Smooth muscle cell (in vitro differentiated cells): ENCODE measurements around the gene DUS3L. TPM values are rescaled to one million over a fixed set of nuclear protein-coding genes. Genes with fewer than 3 reads are reported as not detected.

Source experiments
- DNase-seq: peaks from one replicate; lab custom pipeline; 2025; ENCODE audit not compliant: unreplicated experiment; lab: John Stamatoyannopoulos, UW
- H2AFZ ChIP-seq: fragments of 200-600 bp; sonication (generic); 2 replicates; pipeline ENCODE4 v1.6.0; 2016; ENCODE audit warnings: antibody characterized with exemption, low read depth, mild to moderate bottlenecking
- H3F3A ChIP-seq: fragments of 200-600 bp; sonication (generic); 2 replicates; pipeline ENCODE4 v1.6.0; 2017; ENCODE audit warnings: antibody characterized with exemption, low read depth
- H3K27ac ChIP-seq: fragments of 200-600 bp; sonication (generic); 2 replicates; pipeline ENCODE4 v1.5.1; 2016; ENCODE audit warnings: low read depth, mild to moderate bottlenecking
- H3K27me3 ChIP-seq: fragments of 200-600 bp; sonication (generic); 2 replicates; pipeline ENCODE4 v1.6.1; 2016; ENCODE audit warnings: low read depth, mild to moderate bottlenecking
- H3K36me3 ChIP-seq: fragments of 200-600 bp; sonication (generic); 2 replicates; pipeline ENCODE4 v1.5.1; 2016; ENCODE audit warnings: low read depth
- H3K4me1 ChIP-seq: fragments of 200-600 bp; sonication (generic); 2 replicates; pipeline ENCODE4 v1.5.1; 2016; ENCODE audit warnings: low read depth
- H3K4me2 ChIP-seq: fragments of 200-600 bp; sonication (generic); 2 replicates; pipeline ENCODE4 v1.6.0; 2016; ENCODE audit warnings: mild to moderate bottlenecking
- H3K4me3 ChIP-seq: fragments of 200-600 bp; sonication (generic); 2 replicates; pipeline ENCODE4 v1.5.1; 2016; ENCODE audit warnings: mild to moderate bottlenecking
- H3K79me2 ChIP-seq: fragments of 200-600 bp; sonication (generic); 2 replicates; pipeline ENCODE4 v1.6.0; 2016; ENCODE audit warnings: low read depth, mild to moderate bottlenecking
- H3K9ac ChIP-seq: fragments of 200-600 bp; sonication (generic); 2 replicates; pipeline ENCODE4 v1.6.0; 2016; ENCODE audit warnings: low read depth
- H3K9me3 ChIP-seq: fragments of 200-600 bp; sonication (generic); replicated peaks from 2 replicates; pipeline ENCODE4 v1.5.1; 2016; ENCODE audit warnings: low read depth
- H4K20me1 ChIP-seq: fragments of 200-600 bp; sonication (generic); 2 replicates; pipeline ENCODE4 v1.6.0; 2016; ENCODE audit warnings: low read depth
- CTCF ChIP-seq: fragments of 200-600 bp; sonication (generic); IDR thresholded peaks from 2 replicates; pipeline ENCODE4 v1.5.1; 2017; ENCODE audit warnings: borderline replicate concordance, mild to moderate bottlenecking, antibody characterized with exemption; ENCODE audit not compliant: insufficient read depth, poor library complexity, severe bottlenecking
- WGBS: methylation state at CpG from one replicate; pipeline ENCODE4 v1.1.7; 2016; ENCODE audit warnings: low lambda C conversion rate; 5-methylcytosine and 5-hydroxymethylcytosine counted together
- polyA plus RNA-seq: library from polyadenylated mRNA; unstranded; fragments of >200 nt; fragmentation: Nextera tagmentation; extraction: Ambion mirVana; gene quantifications from 2 replicates; pipeline ENCODE4 v1.2.1, GENCODE V29; 2016
- total RNA-seq: library from RNA; depleted of rRNA; stranded (reverse); fragments of >200 nt; gene quantifications from 2 replicates; pipeline ENCODE4 v1.2.3, GENCODE V29; 2014

The DUS3L gene
- total and polyA plus RNA-seq, 2 experiments from 2014 or later, result 18.5 to 19.7 TPM

GRCh38 chr19:5823579-5824281 is 32.8 kb upstream of the DUS3L start:
- Histone ChIP-seq H3K4me2 (no peak overlapping the region), H3K36me3 (no peaks in the 10 kb centered on the region), H3K27me3 (no peaks in the 10 kb centered on the region), H3K4me1 (no peaks in the 10 kb centered on the region), H2AFZ (no peak overlapping the region), H3K79me2 (no peaks in the 10 kb centered on the region), H3K4me3 (no peak overlapping the region), H3F3A (no peaks in the 10 kb centered on the region), H3K27ac (no peak overlapping the region), H3K9me3 (no peaks in the 10 kb centered on the region), H3K9ac (no peak overlapping the region), H4K20me1 (no peaks in the 10 kb centered on the region)
- TF ChIP-seq CTCF, result no peak
- WGBS, result 84% methylated on average over 30 of the region's 30 CpGs
- DNase-seq, result no peak

GRCh38 chr19:5822181-5822844 is 31.4 kb upstream of the DUS3L start:
- no peak for TF ChIP-seq CTCF
- Histone ChIP-seq H4K20me1 (no peaks in the 10 kb centered on the region), H3K4me2 (no peak overlapping the region), H3K9ac (no peak overlapping the region), H3K27me3 (no peaks in the 10 kb centered on the region), H3K36me3 (no peaks in the 10 kb centered on the region), H2AFZ (no peak overlapping the region), H3K9me3 (no peaks in the 10 kb centered on the region), H3K27ac (no peak overlapping the region), H3K4me1 (no peaks in the 10 kb centered on the region), H3K79me2 (no peaks in the 10 kb centered on the region), H3K4me3 (no peak overlapping the region), H3F3A (no peaks in the 10 kb centered on the region)
- no peak for DNase-seq
- WGBS, result 81% methylated on average over 28 of the region's 30 CpGs

- Histone ChIP-seq H3K4me1 (no peaks in the 10 kb centered on the region), H4K20me1 (no peaks in the 10 kb centered on the region), H3K9ac (no peak overlapping the region), H3F3A (no peaks in the 10 kb centered on the region), H3K27me3 (no peaks in the 10 kb centered on the region), H3K9me3 (no peaks in the 10 kb centered on the region), H3K27ac (no peak overlapping the region), H3K4me2 (no peak overlapping the region), H3K79me2 (no peaks in the 10 kb centered on the region), H3K36me3 (no peaks in the 10 kb centered on the region), H3K4me3 (no peak overlapping the region), H2AFZ (no peak overlapping the region)
- no peak for DNase-seq
- TF ChIP-seq CTCF, result no peak
- 82% methylated on average over 8 of the region's 8 CpGs for WGBS
Observed at GRCh38 chr19:5821521-5822180, 30.7 kb upstream of the DUS3L start.
